GM10266 (cell line): ENCODE measurements around the gene ABCA10.

Experiments
- DNase-seq: peaks from one replicate; pipeline ENCODE4 v3.0.0; 2012; ENCODE audit errors: extremely low spot score
- TF ChIP-seq, protein P1 (sequence below): IDR thresholded peaks from 2 replicates; pipeline ENCODE4 v1.5.1; 2012; ENCODE audit warnings: mild to moderate bottlenecking, low read depth; ENCODE audit not compliant: control insufficient read depth, insufficient read depth; ENCODE audit errors: missing control alignments

Gene ABCA10

DNA sequence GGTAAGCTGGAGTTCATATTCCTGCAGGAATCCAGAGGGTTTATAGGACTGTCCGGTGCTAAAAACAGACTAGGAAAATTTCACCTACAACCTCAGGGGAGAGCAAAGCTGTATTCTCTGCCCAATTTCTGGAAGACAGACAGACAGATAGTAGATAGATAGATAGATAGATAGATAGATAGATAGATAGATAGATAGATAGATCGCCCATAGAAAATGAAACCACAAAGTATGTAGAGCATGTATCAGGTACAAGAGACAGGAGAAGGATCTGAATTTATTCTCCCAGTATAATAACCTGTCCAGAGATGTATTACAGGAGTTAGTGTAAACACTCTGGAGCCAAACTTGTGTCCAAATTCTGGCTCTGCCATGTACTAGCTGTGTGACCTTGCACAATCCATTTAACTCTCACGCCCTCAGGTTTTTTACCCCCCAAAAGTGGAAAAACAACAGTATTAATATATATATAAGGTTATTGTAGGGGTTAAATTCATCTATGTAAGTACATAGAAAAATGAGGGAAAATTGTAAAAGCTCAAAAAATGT, 84.9 kb downstream of the ABCA10 start:
- TF ChIP-seq, protein P1, sequence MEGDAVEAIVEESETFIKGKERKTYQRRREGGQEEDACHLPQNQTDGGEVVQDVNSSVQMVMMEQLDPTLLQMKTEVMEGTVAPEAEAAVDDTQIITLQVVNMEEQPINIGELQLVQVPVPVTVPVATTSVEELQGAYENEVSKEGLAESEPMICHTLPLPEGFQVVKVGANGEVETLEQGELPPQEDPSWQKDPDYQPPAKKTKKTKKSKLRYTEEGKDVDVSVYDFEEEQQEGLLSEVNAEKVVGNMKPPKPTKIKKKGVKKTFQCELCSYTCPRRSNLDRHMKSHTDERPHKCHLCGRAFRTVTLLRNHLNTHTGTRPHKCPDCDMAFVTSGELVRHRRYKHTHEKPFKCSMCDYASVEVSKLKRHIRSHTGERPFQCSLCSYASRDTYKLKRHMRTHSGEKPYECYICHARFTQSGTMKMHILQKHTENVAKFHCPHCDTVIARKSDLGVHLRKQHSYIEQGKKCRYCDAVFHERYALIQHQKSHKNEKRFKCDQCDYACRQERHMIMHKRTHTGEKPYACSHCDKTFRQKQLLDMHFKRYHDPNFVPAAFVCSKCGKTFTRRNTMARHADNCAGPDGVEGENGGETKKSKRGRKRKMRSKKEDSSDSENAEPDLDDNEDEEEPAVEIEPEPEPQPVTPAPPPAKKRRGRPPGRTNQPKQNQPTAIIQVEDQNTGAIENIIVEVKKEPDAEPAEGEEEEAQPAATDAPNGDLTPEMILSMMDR: no peak
- no peak for DNase-seq

DNA sequence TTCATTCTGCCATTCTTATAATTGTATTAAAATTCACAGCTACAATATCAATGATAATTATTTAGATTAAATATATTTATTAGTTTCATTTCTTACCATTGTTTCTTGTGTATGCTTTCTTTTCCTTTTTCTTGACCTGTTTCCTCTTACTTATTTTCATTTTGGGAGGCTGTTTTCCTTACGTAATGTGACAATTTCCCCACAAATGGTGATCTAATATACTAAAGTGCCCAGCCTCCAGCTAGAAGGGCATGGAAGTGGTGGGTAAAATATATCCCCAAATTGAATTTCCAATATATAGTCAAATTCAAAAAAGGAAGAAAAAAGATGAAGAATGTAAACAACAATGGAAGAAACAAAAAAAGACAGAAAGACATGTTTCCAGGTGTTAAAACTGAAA, 85.5 kb downstream of the ABCA10 start:
- no peak for DNase-seq
- TF ChIP-seq, protein P1: no peak

DNA sequence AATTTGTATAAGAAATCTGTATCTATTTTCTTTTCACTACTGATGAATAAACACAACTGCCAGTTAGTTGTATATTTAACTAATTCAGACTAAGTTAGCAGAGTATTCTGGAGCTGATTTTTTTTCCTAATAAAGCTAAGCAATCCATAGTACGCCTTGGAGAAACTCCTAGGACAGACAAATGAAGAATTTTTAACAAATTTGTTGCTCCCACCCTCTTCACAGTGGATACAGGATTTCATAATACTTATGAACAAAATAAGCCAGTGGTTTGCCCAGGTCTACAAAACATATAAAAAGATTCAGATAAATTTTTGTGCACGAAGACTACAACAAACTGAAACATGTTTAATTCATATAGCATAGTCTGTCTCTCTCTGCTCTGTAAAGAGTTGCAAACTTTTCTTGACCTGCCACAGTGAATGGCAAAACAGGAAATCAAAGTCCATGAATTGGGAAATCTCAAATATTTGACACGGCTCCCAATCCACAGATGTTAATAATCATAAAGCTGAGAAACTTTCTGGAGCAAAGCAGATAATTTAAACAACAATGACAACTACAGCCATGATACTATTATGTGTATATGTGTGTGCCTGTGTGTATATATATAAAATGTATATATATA, 86.3 kb downstream of the ABCA10 start:
- TF ChIP-seq, protein P1: no peak
- no peak for DNase-seq

DNA sequence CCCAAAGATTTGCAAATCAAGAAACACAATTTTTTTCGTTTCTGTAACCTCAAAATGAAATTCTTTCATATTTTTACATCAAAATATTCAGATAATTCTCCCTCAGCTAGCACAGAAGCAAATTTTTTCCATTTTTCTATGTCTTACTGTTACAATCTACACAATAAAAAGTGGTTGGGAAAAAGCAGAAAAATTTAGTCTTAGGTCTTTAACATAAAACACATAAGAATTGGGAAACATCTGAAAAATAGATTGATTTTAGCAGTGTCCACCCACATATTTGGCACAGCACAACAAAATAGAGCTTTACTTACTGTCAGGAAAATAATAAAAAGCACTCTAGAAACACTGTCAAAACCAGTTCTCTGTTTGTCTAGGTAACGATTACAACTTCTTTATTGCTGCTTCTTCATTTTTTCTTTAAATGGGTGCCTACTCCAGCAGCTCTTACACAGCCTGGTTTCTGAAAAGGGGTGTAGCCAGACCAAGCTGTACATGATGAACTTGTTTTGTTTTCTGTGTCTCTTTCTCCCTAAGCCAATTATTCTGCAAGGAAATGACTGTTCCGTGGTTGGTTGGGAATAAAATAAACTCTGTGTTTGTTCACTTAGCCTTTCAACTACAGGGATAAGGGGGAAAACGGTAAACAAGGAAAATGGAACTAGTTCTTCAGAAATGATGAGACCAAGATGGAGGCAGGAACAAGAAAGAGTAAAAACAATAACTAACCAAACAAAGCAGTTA, 87.0 kb downstream of the ABCA10 start, which contains the start of gene ABCA6:
Gene ABCA6, minus strand, starts transcription at position 465 of the 744 bp plus-strand sequence. CDS start 1,192 bp downstream, outside the sequence.
- no peak for DNase-seq
- TF ChIP-seq, protein P1: no peak

DNA sequence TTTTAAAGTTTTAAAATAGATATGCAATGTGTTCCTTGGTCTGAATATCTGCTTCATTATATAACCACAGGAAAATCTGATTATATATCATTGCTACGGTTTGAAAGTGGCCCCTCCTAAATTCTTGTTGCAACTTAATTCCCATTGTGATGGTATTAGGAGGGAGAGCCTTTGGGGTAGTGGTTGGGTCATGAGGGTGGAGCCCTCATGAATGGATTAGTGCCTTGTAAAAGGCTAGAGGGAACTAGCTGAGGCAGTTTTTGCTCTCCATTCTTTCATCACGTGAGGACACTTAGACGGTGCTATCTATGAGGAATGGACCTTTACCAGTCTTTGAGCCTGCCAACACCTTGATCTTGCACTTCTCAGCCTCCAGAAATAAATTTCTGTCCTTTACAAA, 94.5 kb downstream of the ABCA10 start:
- TF ChIP-seq, protein P1: no peak

DNA sequence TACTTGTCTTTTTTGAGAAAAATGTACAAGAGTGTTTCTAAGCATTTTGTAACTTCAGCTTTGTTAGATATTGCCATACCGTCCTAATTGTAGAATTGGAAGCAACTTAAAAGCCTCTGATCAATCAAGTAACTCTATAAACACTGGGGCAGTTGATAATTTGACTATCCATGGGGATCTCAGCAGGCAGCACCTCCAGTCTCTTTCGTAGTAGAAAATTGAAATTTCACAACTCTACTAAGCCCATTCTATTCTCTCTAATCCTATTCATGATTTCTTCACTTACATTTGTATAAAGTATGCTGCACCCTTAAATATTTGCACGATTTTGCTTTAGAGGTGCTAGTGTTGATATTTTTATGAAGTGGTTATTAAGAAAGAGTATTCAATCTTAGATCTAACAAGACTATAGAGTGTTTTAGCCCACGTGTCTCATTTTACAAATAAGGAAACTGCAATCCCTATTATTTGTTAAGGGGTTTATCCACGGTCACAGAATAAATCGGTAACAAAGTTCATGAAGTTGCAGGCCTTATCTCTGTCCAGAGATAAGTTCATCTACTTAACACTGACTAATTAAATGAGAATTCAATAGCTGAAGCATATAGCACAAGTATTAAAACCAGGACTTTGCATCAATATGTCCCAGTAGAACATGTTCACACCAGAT, 97.9 kb downstream of the ABCA10 start:
- TF ChIP-seq, protein P1: no peak

More for the DNA sequence above, 94.5 kb downstream of the ABCA10 start:
- no peak for DNase-seq

More for the DNA sequence above, 97.9 kb downstream of the ABCA10 start:
- no peak for DNase-seq
